ENCODE results near the gene PHKA1.
"Not testable (repeated sequence)": the region's sequence is repeated elsewhere in the genome, so short reads cannot be mapped to it uniquely, and the experiment has no call there.

PHKA1 gene

DNA sequence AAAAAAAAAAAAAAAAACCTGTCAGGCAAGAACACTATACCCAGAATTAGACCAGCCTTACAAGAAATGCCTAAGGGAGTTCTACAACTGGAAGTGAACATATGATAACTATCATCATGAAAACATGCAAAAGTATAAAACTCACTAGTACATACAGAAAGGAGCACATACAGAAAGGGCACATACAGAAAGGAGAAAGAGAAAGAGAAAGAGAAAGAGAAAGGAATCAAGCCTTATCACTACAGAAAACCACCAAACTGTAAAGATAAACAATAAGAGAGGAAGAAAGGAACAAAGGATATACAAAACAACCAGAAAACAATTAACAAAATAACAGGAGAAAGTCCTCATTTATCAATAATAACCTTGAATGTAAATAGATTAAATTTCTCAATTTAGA lies 50.4 kb downstream of the PHKA1 start:
- DNase-seq = peak in 1 of 5 experiments; percentile 18

DNA sequence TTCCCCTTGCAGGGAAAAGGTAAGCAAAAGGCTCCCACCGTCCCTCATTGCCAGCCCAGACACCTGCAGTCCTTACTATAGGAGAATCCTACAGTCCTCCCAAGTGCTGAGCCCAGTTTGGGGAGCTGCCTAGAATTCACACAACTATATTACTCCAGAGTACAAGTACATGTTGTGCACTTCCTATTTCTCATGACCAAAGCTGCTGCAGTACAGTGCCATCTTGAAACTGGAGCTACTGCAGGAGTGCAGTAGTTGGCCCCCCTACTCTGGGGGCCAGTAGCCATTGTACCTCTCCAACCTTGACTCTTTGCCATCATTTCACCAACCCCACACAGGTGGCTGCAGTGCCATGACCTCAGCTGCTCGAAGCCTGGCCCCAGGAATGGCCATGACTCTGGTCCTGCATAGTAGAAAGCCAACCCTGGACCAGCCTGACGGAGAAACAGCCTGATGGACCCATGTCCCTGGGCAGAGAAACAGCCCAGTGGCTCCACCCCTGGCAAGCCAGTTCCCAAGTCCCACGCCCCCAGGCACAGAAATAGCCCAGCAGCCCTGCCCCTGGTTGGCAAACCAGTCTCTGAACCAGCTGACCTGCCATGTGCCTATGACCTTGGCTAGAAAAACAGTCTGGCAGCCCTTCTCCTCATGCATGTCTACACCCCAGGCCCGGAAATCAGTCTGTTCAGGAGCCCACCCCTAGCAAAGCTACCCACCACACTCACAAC lies 51.9 kb downstream of the PHKA1 start:
- no peak for DNase-seq

- no peak for DNase-seq
These were observed 54.4 kb downstream of the PHKA1 start for GRCh38 chrX:72659723-72660122.

DNA sequence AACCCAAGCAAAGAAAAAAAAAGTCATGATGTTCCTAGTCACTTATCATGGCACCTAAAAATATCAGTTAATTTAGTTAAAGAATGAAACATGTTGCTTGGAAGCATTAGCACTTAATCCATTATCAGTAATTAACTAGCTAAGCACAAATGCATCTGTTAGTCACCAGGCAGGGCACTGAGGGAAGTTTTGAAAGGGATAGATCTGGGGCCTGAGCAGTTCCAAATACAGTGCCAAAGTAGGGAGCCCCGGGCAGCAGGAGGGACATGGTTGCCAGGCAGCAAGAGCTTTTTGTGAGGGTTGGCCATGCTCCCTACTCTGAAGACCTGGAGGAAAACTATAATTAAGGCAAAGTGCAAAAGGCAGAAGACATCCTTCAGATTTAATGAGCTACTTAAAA lies 62.0 kb downstream of the PHKA1 start:
- no peak for DNase-seq

GRCh38 chrX:72644946-72645345 lies 69.2 kb downstream of the PHKA1 start:
- DNase-seq = no peak

GRCh38 chrX:72641611-72642010 lies 72.5 kb downstream of the PHKA1 start:
- DNase-seq = no peak

DNA sequence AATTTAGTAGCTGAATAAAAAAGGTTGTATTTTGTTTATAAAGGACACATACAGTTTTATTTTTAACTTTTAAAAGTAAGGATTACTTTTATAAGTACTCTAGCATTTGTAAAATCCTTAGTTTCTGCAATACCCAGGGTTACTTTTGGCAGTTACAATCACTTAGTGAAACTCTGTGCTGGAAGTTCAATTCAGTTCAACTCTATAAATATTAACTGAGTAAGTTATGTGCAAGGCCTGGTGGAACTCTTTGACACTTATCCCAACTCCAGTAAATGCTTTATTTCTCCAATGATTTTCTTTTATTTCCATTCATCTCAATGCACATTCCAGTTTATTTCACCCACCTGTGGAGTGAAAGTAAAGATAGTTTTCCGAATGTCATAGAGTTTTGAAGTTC lies 78.2 kb downstream of the PHKA1 start:
- DNase-seq = no peak

GRCh38 chrX:72634331-72634730 lies 79.8 kb downstream of the PHKA1 start:
- DNase-seq = no peak

DNA sequence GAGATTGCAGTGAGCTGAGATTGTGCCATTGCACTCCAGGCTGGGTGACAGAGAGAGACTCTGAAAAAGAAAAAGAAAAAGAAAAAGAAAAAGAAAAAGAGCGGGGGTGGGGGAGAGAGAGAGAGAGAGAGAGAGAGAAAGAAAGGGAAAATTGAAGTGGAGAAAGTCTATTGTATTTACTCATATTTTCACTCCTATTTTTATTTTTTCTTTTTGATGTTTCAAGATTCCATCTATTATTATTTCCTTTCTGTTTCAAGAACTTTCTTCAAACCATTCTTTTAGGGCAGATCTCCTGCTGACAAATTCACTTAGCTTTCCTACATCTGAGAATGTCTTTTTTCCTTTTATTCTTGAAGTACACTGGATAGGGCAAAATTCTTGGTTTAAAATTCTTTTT lies 83.9 kb downstream of the PHKA1 start:
- DNase-seq = no peak

DNA sequence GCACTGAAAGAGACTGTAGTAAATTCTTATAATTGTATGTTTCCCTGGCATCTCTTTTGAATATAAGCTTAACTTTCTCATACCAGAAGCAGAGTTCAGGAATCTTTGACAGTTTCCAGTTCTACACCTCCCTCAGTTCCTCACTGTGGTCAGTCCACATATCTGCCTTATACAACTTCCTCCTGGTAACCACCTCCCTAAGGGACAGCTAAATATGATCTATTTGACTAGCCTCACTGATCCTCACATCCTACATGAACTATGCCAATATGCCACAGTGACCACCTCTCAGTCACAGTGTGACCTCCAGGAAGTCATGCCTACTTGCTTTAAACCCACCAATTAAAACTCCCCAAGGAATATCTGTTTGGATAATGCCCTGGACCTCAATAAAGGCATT lies 89.9 kb downstream of the PHKA1 start:
- no peak for DNase-seq

DNA sequence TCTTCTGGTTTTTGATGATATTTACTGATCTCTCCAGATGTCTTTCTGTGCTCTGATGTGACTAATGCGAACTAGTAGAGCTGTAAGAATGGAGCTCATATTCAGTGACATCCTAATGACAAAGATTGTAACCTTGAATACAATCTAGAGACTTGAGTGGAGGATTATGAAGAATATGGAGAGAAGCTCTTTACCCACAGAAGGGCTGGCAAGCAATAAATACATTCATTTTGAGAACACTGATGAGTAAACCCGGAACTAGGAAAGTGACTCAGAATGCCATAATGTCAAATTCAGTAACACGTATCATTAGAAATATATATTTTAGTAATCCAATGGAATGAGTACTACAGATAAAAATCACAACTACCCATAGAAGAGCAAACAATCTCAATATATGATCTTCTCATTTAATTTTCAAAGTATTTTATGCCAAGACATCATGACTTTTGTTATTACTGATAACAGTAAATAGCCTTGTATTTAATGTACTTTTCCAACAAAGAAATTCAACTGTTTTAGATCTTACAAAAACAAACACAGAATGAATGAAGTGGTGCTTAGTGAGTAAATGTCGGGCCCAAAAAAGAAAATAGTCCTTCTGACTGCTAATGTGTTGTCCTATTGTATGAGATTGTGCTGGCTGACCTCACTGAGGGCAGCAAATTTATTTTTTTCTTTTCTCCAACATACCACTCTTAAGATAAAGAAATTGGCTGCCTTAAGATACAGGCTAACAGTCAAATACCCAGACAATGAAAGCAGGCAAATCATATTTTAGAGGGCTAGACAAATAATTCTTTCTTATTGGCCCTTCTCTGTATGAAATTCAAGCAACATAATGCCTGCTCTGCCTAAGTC lies 92.3 kb downstream of the PHKA1 start:
- peak in 1 of 5 experiments; percentile 88 for DNase-seq

DNA sequence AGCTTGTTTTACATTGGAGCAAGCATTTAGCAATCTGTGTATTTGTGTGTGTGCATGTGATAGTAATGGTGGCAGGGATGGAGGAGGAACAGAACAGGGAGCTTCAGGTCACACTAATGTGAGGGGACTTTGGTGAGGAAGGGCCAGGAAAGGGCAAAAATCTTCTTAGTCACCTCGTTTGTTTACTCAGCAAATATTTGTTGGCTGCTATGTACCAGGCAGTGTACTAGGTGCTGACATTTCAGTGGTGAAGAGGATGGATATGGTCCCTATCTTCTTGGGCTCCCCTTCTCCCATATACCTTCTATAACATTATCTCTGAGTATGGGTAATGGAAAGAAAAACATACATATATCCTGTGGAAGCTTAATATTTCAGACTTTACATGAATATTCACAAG lies 92.9 kb downstream of the PHKA1 start:
- no peak for DNase-seq

GRCh38 chrX:72620550-72621145 lies 93.5 kb downstream of the PHKA1 start:
- DNase-seq = peak in 2 of 5 experiments; percentile 3 to 64

DNA sequence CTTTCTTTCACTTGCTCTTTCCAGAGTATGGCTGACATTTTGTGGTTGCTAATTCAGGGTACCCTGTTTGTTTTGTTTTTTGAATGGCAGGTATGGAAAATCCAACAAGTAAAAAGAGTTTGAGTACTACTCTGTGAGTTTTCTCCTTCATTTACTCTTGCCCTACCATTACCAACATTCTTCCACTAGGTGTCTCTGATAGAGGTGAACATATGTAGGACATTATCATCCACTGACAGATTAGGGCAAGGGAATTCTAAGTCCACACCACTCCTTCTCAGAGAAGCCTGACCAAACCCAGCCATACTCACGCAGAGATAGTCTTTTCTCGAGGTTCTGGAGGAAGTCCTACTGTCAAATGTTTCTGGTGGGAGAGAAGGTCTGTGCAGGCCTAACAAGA lies 104.8 kb downstream of the PHKA1 start:
- DNase-seq = no peak

DNA sequence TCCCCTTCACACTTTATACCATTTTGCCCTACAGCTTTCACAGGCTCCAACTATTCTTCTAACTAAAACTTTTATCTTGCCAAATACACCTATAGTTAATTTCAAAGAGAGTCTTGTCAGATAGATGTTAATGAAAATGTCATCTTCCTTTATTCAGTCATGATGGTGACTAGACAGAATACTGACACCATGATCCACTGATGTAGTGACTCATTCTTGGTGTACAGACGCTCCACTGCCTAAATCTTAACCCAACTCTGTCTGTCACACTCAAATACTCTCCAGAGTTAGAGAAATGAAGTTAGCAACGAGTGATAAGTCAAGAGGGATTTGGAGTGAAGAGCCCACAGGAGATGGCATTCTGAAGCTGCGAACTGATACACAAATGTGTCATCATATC lies 109.4 kb downstream of the PHKA1 start:
- peak in 1 of 5 experiments; percentile 1 for DNase-seq

DNA sequence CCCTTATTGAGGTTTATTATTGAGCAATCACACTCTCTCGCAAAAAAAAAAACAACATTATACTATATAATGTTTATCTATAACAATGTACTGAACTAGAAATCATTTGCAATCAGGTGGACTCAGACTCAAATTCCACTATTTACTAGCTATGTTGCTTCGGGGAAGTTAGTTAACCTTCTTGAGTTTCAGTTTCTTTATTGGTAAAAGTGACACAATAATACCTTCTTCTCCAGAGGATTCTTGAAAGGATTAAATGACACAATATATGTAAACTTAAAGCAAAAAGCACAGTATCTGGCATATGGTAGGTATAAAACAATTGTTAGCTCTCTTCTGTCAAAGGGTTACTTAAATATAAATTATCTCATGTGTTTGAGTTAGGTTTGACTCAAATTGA lies 110.0 kb downstream of the PHKA1 start:
- DNase-seq = peak in 1 of 5 experiments; percentile 23

GRCh38 chrX:72591038-72591437 lies 123.1 kb downstream of the PHKA1 start:
- DNase-seq = not testable (repeated sequence)

- no peak for DNase-seq
These were observed 129.9 kb downstream of the PHKA1 start for GRCh38 chrX:72584163-72584562.

DNA sequence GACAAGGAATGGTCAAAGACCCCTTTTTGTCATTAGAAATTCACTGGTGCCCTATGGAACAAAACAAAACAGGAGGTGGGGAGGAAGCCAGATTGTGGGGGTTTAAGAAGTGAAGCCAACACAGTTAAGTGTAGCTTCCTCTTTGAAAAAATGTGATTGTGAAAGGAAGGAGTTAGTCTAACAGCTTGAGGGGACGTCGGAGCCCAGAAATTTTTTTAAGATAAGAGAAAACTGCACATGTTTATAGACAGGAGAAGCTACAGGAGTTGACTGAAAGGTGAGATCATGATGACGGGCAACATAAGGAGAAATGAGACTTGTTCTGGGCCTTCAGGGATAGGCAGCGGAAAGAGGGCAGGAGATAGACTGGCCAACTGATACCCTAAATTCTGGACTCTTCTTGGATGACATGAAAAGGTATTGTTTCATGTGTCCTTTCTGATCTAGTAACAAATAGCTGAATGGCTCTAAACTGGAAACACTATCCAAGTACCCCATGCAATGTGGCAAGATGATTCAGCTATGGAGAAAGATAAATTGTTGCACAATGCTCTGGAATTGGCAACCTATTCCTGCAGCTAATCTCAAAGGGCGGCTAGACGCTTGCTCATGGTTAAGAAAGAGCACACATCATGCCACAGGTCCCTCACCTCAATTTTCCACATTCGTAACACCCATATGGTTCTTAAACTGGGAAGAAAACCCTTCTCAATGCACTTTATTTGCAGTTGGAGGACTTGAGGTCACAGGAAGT lies 137.8 kb downstream of the PHKA1 start:
- no peak for DNase-seq

DNA sequence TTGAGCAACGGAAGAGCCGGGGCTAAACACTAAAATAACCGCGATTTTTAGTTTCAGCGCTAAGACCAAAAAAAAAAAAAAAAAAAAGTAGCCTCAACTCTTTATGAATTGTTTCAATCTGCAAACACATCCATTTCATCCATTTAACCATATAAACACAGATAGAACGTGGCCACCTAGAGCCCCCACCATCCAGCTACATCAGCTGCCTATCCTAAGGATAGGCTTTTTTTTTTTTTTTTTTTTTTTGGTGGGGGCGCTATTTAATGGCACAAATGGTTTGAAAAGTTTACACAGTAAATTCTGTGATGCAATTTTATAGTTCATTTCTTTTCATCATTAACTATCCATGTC lies 141.0 kb downstream of the PHKA1 start:
- no peak for DNase-seq

- peak in 3 of 5 experiments; percentile 6 to 82 (median 17) for DNase-seq
These were observed 141.6 kb downstream of the PHKA1 start, which contains the start of gene HDAC8 for GRCh38 chrX:72572248-72573157. Gene HDAC8 (minus strand): TSS chrX:72572843. CDS start chrX:72572761, 82 bp downstream.

- peak in 1 of 5 experiments; percentile 4 for DNase-seq
These were observed 144.3 kb downstream of the PHKA1 start for GRCh38 chrX:72569786-72570185.

All from T-helper 2 cell (primary cell).